Neural progenitor cell (in vitro differentiated cells): ENCODE results near the gene TMCC3. TPM values are rescaled to one million over a fixed set of nuclear protein-coding genes. Genes with fewer than 3 reads are reported as not detected.

ENCODE experiments used
- microRNA-seq: library from miRNA; unstranded; fragments of <30 nt; microRNA quantifications from one replicate; pipeline ENCODE4, GENCODE V29; 2016
- small RNA-seq: library from RNA; depleted of rRNA; stranded (forward); fragments of <200 nt; gene quantifications from one replicate; pipeline ENCODE3, GENCODE V24; 2015
- total RNA-seq: library from RNA; depleted of rRNA; stranded (reverse); fragments of >200 nt; gene quantifications from 2 replicates; pipeline ENCODE4 v1.2.3, GENCODE V29; 2015; ENCODE audit warnings: low replicate concordance

TMCC3 gene
- total RNA-seq, 1 donor from 2014 or later = 9.5 TPM

Small RNA genes lying within 50 kb of the gene (microRNA-seq; reads per million reads assigned to microRNA genes)
- not detected for gene MIR5700

Small RNA genes lying within 50 kb of the gene (small RNA-seq; reads per million reads assigned to genes)
- not detected for gene LSM3P2
- gene MIR5700 = not detected

Other genes with a start within 250 kb of the TMCC3 start
- gene CEP83, start 190.7 kb downstream of the TMCC3 start, total RNA-seq = 45.3 and 60.4 TPM in 2 replicates